GM18517 (cell line): ENCODE measurements around the gene DDX53.

Experiments
- ATAC-seq: cut with Tn5 transposase; IDR thresholded peaks from one replicate; pipeline ENCODE4 v1.9.1; 2021; ENCODE audit warnings: mild to moderate bottlenecking, moderate library complexity; ENCODE audit not compliant: unreplicated experiment

DDX53 gene

DNA sequence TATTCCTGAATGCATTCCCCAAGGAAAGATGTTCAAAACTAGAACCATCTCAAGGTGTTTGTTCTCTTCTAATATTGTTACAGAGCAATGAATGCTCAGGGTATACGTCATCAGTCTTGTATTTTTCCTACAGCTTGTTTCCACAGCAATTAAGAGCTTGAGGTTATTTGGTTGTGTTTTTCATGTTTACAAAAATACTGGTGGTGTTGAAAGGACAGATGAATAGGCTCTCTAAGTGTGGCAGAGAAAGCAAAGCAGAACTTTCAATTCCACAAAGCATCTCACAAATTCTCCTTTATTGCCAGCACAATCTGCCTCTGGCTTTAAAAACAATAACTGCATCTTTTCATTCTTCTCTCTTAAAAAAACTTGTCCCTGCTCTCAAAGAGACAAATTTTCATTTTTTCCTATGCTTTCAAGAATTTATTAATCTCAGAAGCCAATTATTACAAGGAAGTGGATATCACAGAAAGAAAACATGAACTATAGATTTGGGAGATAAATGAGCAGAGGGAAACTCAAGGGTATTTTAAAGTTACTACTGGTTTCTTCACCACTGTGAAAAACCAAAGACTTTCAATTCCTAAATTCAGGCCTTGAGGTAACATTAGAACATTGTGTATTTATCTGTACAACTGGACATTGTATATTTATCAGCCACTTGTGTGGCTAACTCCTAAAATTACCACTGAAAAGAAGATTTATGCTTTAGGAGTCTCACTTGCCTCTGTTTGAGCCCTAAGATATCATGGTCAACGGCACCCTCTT is 49.2 kb downstream of the DDX53 start:
- no peak for ATAC-seq

DNA sequence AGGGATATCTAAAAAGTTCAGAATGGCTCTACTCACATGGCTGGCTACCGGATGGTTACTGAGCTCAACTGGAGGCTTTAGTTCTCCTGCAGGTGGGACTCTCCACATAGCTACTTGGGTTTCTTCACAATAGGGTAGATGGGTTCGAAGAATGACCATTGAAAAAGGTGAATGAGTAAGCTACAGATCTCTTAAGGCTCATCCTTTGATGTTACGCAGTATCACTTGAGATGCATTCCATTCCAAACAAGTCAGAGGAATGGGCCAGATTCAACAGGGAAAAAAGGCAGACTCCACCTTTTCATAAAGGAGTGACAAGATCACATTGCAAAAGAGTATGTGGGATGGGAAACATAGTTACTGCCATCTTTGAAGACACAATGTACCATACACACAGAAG is 52.6 kb downstream of the DDX53 start:
- no peak for ATAC-seq
